ENCODE data around the gene P4HB.

- TF ChIP-seq CTCF (conservative IDR thresholded peaks at IDR 0.05 in 1 of 2, IDR thresholded peaks at IDR 0.05 in 1 of 2; ENCODE audit: low read depth in 1 of 2, low read length in 2 of 2): no peak
- TF ChIP-seq EZH2 (IDR thresholded peaks at IDR 0.05; ENCODE audit: low read length, missing control alignments): no peak
Observed at GRCh38 chr17:81829858-81830257, 30.5 kb downstream of the P4HB start.
